GM21723 (cell line): ENCODE data around the gene ZFP36.

ENCODE experiments used
- ATAC-seq: cut with Tn5 transposase; IDR thresholded peaks from one replicate; pipeline ENCODE4 v1.9.1; 2021; ENCODE audit warnings: mild to moderate bottlenecking, moderate library complexity; ENCODE audit not compliant: unreplicated experiment

The ZFP36 gene

GRCh38 chr19:39384839-39385568, 21.6 kb upstream of the ZFP36 start:
- no peak for ATAC-seq

DNA sequence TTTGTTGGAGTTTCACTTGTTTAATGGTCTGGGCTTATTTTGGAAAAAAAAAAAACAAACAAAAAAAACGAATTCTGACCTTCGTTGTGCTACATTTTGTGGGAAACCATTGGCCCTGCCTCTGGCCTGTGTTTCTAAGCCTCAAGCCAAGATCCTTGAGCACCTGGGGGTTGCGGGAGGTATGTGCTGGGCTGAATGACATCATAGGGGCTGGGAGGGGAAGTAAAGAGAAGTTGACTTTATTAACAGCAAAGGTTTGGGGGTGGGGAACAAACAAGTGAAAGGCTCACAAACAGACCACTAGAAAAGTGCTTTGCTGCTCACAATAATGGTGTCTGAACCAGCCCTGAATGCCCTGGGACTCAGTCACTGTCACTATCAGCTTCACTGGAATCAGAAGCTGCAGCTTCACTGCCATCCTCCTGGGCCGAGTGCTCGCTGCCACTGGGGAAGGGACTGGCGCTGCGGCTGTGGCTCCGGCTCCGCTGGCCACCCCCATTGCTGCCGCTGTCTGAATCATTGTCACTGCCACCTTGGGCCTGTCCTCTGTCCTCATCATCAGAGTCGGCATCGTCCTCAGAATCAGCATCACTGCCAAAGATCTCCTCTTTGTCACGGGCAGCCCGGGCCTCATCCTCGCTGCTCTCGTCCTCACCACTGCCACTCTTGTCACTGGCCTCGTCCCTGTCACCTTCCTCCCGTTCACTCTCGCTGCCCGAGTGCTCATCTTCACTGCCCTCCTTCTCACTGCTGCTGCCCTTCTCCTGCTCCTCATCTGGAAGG, 20.8 kb upstream of the ZFP36 start:
- ATAC-seq, result no peak

DNA sequence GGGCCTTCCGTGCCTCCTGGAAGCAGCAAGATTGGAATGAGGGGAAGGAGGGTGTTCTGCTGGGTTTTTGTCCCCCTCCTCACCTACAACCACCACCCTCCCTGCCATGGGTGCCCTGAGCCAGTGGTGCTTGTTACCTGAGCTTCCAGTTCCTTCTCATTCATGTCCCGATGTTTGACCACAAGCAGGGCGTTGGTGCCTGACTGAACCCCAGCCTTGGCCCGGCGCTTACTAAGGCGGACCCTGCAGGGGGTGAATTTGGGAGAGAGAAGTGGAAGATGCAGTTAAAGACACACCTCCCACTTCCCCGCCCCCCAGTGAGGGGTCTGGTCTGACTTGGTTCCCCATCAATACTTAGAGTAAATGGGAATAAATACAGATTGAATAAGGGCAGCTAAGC, 20.1 kb upstream of the ZFP36 start:
- no peak for ATAC-seq

- ATAC-seq, result no peak
Measured at GRCh38 chr19:39388657-39389056, 18.0 kb upstream of the ZFP36 start.

DNA sequence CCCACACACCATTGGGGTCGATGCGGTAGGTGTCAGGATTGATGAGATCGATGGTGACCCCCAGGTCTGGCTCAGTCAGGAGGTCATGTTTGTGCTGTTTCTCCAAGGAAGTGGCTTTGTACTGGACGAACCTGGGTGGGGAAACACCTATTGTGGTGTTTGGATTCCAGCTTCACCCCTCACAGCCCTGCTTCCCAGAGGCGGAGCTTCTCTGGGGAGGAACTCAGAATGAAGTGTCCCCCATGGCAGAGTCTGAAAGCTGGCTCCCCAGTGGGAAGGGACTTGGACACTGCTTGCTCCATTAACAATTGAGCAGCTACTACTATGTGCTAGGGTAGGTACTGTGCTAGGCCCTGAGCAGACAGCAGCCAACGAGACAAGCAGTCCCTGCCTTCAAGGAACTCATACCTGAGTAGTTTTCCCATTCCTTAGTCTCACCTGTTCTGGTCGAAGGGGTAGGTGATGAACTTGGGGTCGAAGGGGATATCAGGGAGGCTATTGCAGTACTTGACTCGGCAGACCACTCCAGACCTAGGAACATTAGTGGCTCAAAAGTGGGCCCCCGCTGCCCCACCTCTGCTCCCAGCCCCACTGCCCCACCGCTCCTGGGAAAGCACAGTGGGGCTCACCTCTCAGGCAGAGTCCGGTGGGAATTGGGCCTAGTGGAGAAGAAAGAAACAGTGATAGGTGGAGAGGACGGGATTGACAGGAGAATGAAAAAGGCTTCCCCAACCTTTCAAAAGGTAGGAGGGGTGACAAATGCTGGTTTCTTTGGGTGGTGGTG, 16.8 kb upstream of the ZFP36 start:
- ATAC-seq, result no peak

DNA sequence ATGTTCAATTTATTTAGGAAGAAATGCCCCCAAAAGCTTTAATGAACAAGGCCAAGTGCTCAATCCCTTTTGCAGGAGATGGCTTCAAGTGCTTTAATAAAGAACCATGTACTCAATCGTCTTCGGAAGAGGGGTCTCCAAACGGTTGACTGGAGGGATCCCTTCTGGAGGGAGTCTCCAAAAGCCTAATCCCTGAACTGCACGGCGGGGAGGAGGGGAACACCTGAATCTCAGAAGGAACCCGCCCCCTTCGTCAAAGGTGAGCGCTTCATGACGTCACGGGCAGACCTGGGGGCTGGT, 16.2 kb upstream of the ZFP36 start:
- no peak for ATAC-seq

DNA sequence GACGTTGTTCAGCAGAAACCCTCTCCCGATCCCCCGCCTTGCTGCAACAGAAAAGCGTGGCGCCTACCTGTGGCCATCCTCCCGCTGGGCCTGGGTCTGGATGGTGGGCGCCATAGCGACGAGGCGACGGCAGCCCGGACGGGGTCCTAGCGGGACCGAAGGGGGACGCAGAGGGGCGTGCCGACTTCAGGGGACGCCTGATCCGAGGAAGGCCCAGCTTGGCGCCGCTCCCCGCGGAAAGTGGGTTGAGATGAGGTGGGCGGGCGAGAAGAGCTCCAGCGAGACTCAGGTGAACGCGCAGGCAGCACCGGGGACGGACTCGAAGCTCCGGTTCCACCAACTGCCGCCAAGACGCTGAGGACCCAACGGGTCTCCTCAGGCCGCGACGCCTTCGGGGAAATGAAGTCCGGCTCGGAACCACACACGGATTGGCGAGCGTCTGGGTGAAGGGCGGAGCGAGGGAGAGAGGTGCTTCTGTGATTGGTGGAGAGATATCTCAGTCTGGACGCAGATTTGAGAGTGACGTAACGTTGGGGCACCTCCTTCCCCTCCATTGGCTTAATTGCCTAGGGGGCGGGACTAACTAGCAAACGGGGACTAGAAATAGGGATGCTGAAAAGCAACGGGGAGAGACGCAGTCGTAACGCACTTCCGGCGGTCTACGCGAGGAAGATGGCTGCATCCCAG, 15.8 kb upstream of the ZFP36 start, which contains the start of the genes MED29 and PAF1:
MED29 (plus strand) TSS at position 628 of the 687 bp plus-strand sequence; CDS start at position 673, 45 bp downstream.
PAF1 (minus strand) TSS at position 356 of the 687 bp plus-strand sequence; CDS start at position 114, 242 bp downstream.
- ATAC-seq, result peak; percentile 83

GRCh38 chr19:39397360-39398296, 9.0 kb upstream of the ZFP36 start:
- peak; percentile 44 for ATAC-seq

DNA sequence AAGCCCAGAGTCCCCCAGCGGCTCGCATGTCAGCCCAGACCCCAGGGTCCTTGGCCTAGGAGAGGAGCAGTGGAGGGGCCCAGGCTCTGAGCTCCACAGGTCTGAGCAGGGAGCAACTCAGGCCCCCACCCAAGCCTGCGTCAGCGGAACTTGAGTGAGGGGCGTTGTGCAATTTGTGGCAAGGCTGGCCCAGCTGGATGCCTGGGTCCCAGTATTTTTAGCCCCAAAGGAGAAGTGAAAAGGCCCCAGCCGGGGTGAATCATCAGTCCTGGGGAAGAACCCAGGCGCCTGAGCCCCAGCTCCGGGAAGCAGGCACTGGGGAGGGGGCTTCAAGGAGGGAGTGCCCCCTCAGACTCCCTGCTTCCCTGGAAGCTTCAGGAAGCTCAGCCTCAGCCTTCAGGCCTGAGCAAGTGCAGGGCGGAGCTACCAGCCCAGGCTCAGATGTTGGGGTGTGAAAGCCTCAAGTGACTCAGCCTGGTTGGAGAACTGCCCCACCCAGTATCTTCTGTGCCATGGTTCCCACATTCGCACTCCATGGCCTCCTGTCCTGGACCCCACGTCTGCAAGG, 8.3 kb upstream of the ZFP36 start:
- no peak for ATAC-seq

- ATAC-seq, result no peak
Measured at GRCh38 chr19:39399668-39400050, 7.0 kb upstream of the ZFP36 start.

DNA sequence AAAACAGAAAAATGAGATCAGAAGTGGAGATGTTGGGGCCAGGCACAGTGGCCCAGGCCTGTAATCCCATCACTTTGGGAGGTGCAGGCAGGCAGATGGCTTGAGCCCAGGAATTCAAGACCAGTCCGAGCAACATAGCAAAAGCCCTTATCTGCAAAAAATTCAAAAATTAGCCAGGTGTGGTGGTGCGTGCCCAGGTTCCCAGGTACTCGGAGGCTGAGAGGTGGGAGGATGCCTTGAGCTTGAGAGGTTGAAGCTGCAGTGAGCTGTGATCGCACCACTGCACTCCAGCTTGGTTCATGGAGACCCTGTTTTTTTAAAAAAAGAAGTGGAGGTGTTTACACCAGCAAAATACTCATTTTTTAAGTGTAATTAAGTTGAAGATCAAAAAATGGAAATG, 6.6 kb upstream of the ZFP36 start:
- no peak for ATAC-seq

DNA sequence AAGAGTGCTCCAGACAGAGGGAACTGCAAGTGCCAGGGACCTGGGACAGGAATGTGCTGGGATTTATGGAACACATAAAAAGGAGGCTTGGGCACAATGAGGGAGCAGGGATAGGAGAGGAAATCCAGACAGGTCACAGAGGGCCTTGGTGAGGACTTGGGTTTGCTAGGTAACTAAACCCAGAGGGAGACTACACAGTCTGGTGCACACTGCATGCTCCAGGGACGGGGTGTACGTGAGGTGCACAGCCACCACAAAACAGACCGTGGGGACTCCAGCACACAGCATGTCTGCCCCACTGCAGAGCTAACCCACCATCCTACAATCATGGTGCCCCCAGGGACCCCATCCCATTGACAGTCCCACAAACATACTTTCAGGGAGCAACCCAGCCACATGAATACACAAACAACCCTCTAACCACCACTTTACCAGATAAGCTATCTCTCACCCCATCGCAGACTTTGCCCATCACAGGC, 5.5 kb upstream of the ZFP36 start:
- ATAC-seq, result no peak

DNA sequence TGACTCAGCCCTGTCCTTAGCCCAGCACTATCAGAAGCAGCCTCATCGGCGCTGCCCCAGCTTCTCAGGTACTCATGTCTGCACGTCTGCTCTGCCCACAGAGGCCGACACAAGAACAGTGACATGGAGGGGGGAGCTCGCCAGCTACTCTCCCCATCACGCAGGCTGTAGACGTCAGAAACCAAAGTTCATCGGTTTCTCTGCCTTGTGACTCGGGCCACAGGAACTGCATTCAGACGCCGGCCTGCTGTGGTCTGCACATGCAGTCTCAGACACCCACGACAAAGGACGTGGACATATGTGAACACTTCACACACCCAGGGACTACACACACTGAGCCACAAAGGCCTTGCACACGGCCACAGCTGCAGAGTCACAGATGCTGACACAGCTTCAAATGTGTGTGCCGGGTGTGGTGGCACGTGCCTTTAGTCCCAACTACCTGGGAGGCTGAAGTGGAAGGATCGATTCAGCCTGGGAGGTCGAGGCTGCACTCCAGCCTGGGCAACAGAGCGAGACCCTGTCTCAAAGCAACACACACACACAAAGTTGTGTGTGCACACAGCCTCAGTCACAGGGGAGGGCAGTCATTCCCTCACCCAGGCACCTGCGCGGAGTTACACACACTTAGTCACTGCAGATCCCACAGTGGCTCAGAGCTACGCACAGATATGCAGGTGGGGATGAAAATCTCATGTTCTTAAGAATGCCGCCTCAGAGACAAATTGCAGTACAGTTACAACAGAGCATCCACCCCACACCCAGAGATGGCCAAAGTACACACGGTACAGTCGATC, 4.9 kb upstream of the ZFP36 start:
- ATAC-seq, result no peak

DNA sequence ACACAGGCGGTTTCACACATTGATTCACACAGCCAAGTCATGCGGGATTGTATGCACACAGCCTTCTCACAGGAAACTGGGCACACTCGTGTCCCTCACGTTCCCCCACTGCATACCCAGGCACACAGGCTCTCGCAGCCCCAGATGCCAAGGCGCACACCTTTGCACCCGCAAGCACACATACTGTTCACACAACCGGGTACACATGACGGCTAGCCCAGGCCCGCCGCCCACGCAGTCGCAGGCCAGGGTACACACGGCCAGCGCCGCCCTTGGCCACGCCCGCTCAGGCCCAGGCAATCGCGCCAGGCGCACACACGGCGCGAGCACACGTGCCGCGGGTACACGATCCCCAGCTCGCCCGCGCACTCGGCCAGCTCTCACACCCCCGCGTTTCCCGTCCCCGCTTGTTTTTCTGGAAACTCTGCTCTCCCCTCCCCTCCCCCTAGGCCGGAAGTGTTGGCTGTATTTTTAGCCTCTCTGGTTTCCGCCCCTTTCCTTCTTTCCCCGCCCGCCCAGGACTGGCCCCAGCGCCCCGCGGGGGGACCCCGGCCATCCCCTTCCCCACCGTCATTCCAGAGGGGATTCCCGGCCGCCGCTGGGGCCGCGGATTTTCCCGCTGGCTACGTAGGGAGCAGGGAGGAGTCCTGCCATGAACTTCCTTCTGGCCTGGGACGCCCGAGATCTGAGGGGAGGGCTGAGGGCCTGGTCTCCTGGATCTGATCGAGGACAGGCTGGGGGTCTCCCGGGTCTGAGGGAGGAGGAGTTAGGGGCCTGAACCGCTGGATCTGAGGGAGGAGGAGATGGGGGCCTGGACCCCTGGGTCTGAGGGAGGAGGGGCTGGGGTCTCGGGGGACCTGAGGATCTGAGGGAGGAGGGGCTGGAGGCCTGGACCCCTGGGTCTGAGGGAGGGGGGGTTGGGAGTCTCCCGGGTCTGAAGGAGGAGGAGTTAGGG, 4.0 kb upstream of the ZFP36 start:
- ATAC-seq, result no peak

- ATAC-seq, result no peak
Measured at GRCh38 chr19:39403331-39404312, 3.0 kb upstream of the ZFP36 start.

- ATAC-seq, result no peak
Measured at GRCh38 chr19:39405261-39405957, 1.2 kb upstream of the ZFP36 start.
